ENCODE results near the gene MUTYH.

- TF ChIP-seq POLR2A (IDR thresholded peaks at IDR 0.05) = no peak
- TF ChIP-seq CTCF (IDR thresholded peaks at IDR 0.05) = no peak
Measured at GRCh38 chr1:45326627-45327623, 13.3 kb downstream of the MUTYH start, which contains the start of gene HPDL.
